ENCODE measurements around the gene STRC.
"Not testable (repeated sequence)": the region's sequence is repeated elsewhere in the genome, so short reads cannot be mapped to it uniquely, and the experiment has no call there.

DNA sequence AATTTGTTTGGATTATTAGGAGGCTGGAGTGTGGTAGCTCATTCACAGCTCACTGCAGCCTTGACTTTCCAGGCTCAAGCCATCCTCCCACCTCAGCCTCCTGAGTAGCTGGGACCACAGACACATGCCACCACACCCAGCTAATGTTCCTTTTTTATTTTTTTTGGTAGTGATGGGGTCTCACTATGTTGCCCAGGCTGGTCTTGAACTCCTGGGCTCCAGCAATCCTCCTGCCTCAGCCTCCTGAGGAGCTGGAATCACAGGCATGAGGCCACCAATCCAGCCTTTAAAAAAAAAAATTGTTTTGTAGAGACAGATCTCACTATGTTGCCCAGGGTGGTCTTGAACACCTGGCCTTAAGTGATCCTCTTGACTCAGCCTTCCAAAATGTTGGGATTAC is 8.3 kb upstream of the STRC start:
- TF ChIP-seq POLR2A (IDR thresholded peaks at IDR 0.05; ENCODE audit: extremely low read depth, insufficient read length), result not testable (repeated sequence)
- TF ChIP-seq, protein P1, sequence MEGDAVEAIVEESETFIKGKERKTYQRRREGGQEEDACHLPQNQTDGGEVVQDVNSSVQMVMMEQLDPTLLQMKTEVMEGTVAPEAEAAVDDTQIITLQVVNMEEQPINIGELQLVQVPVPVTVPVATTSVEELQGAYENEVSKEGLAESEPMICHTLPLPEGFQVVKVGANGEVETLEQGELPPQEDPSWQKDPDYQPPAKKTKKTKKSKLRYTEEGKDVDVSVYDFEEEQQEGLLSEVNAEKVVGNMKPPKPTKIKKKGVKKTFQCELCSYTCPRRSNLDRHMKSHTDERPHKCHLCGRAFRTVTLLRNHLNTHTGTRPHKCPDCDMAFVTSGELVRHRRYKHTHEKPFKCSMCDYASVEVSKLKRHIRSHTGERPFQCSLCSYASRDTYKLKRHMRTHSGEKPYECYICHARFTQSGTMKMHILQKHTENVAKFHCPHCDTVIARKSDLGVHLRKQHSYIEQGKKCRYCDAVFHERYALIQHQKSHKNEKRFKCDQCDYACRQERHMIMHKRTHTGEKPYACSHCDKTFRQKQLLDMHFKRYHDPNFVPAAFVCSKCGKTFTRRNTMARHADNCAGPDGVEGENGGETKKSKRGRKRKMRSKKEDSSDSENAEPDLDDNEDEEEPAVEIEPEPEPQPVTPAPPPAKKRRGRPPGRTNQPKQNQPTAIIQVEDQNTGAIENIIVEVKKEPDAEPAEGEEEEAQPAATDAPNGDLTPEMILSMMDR (IDR thresholded peaks at IDR 0.05; ENCODE audit: low read depth, low read length), result not testable (repeated sequence)

Data from NB4 (cell line).